Mesenchymal stem cell (in vitro differentiated cells and primary cell): Measurements from ENCODE around the gene PRKCQ.

Experiments used
- DNase-seq: peaks from one replicate; pipeline ENCODE4 v3.0.0-alpha.2; 2013
- H2AFZ ChIP-seq: one replicate; pipeline ENCODE4 v1.6.1; 2013; ENCODE audit warnings: low read depth, mild to moderate bottlenecking, control low read depth, inconsistent platforms, low read length, moderate library complexity
- H2AK5ac ChIP-seq: 2 replicates; pipeline ENCODE4 v1.6.1; 2013; ENCODE audit warnings: low read length, moderate library complexity, mild to moderate bottlenecking, inconsistent platforms; ENCODE audit not compliant: severe bottlenecking
- H2BK120ac ChIP-seq: one replicate; pipeline ENCODE4 v1.6.1; 2013; ENCODE audit warnings: low read depth, mild to moderate bottlenecking, inconsistent platforms, low read length, moderate library complexity
- H2BK12ac ChIP-seq, 2 experiments: one replicate each; pipeline ENCODE4 v1.6.1; 2013; ENCODE audit warnings: inconsistent platforms in 2 of 2, low read length in 2 of 2, mild to moderate bottlenecking in 2 of 2, moderate library complexity in 2 of 2, control low read depth in 1 of 2
- H2BK15ac ChIP-seq: one replicate; pipeline ENCODE4 v1.6.1; 2013; ENCODE audit warnings: mild to moderate bottlenecking, low read depth, inconsistent platforms; ENCODE audit not compliant: poor library complexity, severe bottlenecking
- H2BK5ac ChIP-seq: 2 replicates; pipeline ENCODE4 v1.6.1; 2013; ENCODE audit warnings: low read depth, mild to moderate bottlenecking, low read length, control low read depth, inconsistent platforms; ENCODE audit not compliant: poor library complexity, severe bottlenecking
- H3K14ac ChIP-seq, 2 experiments: one replicate each; pipeline ENCODE4 v1.6.1; 2013; ENCODE audit warnings: inconsistent platforms in 2 of 2, low read length in 2 of 2, control low read depth in 1 of 2, mild to moderate bottlenecking in 1 of 2, moderate library complexity in 1 of 2
- H3K18ac ChIP-seq, 2 experiments: one replicate each; pipeline ENCODE4 v1.6.1; 2013; ENCODE audit warnings: inconsistent platforms in 2 of 2, low read length in 2 of 2, control low read depth in 1 of 2, low read depth in 1 of 2, mild to moderate bottlenecking in 1 of 2
- H3K23ac ChIP-seq, 2 experiments: one replicate each; pipeline ENCODE4 v1.6.1; 2013; ENCODE audit warnings: inconsistent platforms in 2 of 2, low read length in 2 of 2, mild to moderate bottlenecking in 2 of 2, moderate library complexity in 2 of 2, control low read depth in 1 of 2
- H3K27ac ChIP-seq: 2 replicates; pipeline ENCODE4 v1.5.1; 2013; ENCODE audit warnings: mild to moderate bottlenecking, moderate library complexity, low read length, control low read depth, inconsistent platforms; ENCODE audit not compliant: poor library complexity, severe bottlenecking
- H3K27me3 ChIP-seq, 2 experiments: 2 replicates each; pipeline versions ENCODE4 v1.6.1 to v1.7.0; 2013; ENCODE audit warnings: low read length in 2 of 2, mild to moderate bottlenecking in 2 of 2, moderate library complexity in 2 of 2, control low read depth in 1 of 2, inconsistent platforms in 1 of 2; ENCODE audit not compliant: control insufficient read depth in 1 of 2, insufficient read depth in 1 of 2
- H3K36me3 ChIP-seq, 2 experiments: 2 replicates each; pipeline versions ENCODE4 v1.6.1 to v1.7.0; 2013; ENCODE audit warnings: low read length in 2 of 2, control low read depth in 1 of 2, inconsistent platforms in 1 of 2, low read depth in 1 of 2, mild to moderate bottlenecking in 1 of 2; ENCODE audit not compliant: insufficient read depth in 2 of 2, control insufficient read depth in 1 of 2
- H3K4ac ChIP-seq, 2 experiments: one replicate each; pipeline ENCODE4 v1.6.1; 2013; ENCODE audit warnings: inconsistent platforms in 2 of 2, low read length in 2 of 2, mild to moderate bottlenecking in 2 of 2, moderate library complexity in 2 of 2, control low read depth in 1 of 2, low read depth in 1 of 2
- H3K4me1 ChIP-seq: 2 replicates; pipeline ENCODE4 v1.6.1; 2013; ENCODE audit warnings: low read depth, low read length, control low read depth; ENCODE audit not compliant: control insufficient read depth, insufficient read depth
- H3K4me2 ChIP-seq: 2 replicates; pipeline ENCODE4 v1.6.1; 2013; ENCODE audit warnings: low read length, mild to moderate bottlenecking, inconsistent platforms; ENCODE audit not compliant: poor library complexity, severe bottlenecking
- H3K4me3 ChIP-seq, 2 experiments: 2 replicates each; pipeline versions ENCODE4 v1.5.1 to v1.7.0; 2013; ENCODE audit warnings: low read length in 2 of 2, mild to moderate bottlenecking in 2 of 2, control low read depth in 1 of 2, low read depth in 1 of 2; ENCODE audit not compliant: insufficient read depth in 1 of 2
- H3K79me1 ChIP-seq: replicated peaks from 2 replicates; pipeline ENCODE4 v1.6.1; 2013; ENCODE audit warnings: mild to moderate bottlenecking, control low read depth, low read length, inconsistent platforms; ENCODE audit not compliant: poor library complexity, severe bottlenecking
- H3K9ac ChIP-seq: 2 replicates; pipeline ENCODE4 v1.7.0; 2013; ENCODE audit warnings: mild to moderate bottlenecking, low read length, moderate library complexity
- H3K9me3 ChIP-seq: 2 replicates; pipeline ENCODE4 v1.7.0; 2013; ENCODE audit warnings: mild to moderate bottlenecking, low read length; ENCODE audit not compliant: control insufficient read depth
- H4K8ac ChIP-seq: one replicate; pipeline ENCODE4 v1.6.1; 2013; ENCODE audit warnings: inconsistent platforms, mild to moderate bottlenecking, low read length, moderate library complexity
- H4K91ac ChIP-seq: one replicate; pipeline ENCODE4 v1.6.1; 2013; ENCODE audit warnings: mild to moderate bottlenecking, low read length, inconsistent platforms
- WGBS: methylation state at CpG from one replicate; pipeline ENCODE4 v1.1.7; 2013; ENCODE audit warnings: mixed read lengths; 5-methylcytosine and 5-hydroxymethylcytosine counted together

PRKCQ gene

GRCh38 chr10:6615971-6616370, 35.9 kb upstream of the PRKCQ start:
- Histone ChIP-seq H3K18ac (no peak overlapping the region), H2BK5ac (no peak overlapping the region), H3K9me3 (no peaks in the 10 kb centered on the region), H3K4me3 (no peak overlapping the region), H2AK5ac (no peak overlapping the region), H3K4me1 (no peaks in the 10 kb centered on the region), H2BK12ac (no peak overlapping the region), H3K4me2 (no peak overlapping the region), H2BK15ac (no peak overlapping the region), H3K23ac (no peak overlapping the region), H3K4ac (no peak overlapping the region), H3K27ac (no peak overlapping the region), H3K9ac (no peak overlapping the region), H3K36me3 (no peaks in the 10 kb centered on the region), H2BK120ac (no peak overlapping the region), H3K79me1 (no peaks in the 10 kb centered on the region), H3K14ac (no peak overlapping the region), H4K91ac (no peak overlapping the region), H3K27me3 (no peaks in the 10 kb centered on the region), H2AFZ (no peak overlapping the region), H4K8ac (no peak overlapping the region)
- no peak for DNase-seq
- WGBS, result 95% methylated on average over 4 of the region's 4 CpGs

- H2BK120ac ChIP-seq, result no peak overlapping the region
- WGBS, result 73% methylated on average over 2 of the region's 2 CpGs
- no peaks in the 10 kb centered on the region for H3K9me3 ChIP-seq
- H3K4me3 ChIP-seq, result no peak overlapping the region
- H3K23ac ChIP-seq, result no peak overlapping the region
- no peaks in the 10 kb centered on the region for H3K36me3 ChIP-seq
- peaks cover 0 to 6% of the 10 kb centered on the region in 2 experiments for H3K27me3 ChIP-seq
- no peak overlapping the region for H2AK5ac ChIP-seq
- H3K4ac ChIP-seq, result no peak overlapping the region
- H2BK15ac ChIP-seq, result no peak overlapping the region
- H3K14ac ChIP-seq, result no peak overlapping the region
- no peak overlapping the region for H2AFZ ChIP-seq
- no peak overlapping the region for H4K91ac ChIP-seq
- H2BK5ac ChIP-seq, result no peak overlapping the region
- H3K9ac ChIP-seq, result no peak overlapping the region
- DNase-seq, result no peak
- H3K79me1 ChIP-seq, result no peaks in the 10 kb centered on the region
- no peak overlapping the region for H3K4me2 ChIP-seq
- H3K27ac ChIP-seq, result no peak overlapping the region
- no peak overlapping the region for H2BK12ac ChIP-seq
- no peaks in the 10 kb centered on the region for H3K4me1 ChIP-seq
- no peak overlapping the region for H3K18ac ChIP-seq
- H4K8ac ChIP-seq, result no peak overlapping the region
These were observed 32.3 kb upstream of the PRKCQ start for GRCh38 chr10:6612371-6612770.

- Histone ChIP-seq H3K9me3 (no peaks in the 10 kb centered on the region), H3K14ac (no peak overlapping the region), H3K4me2 (no peak overlapping the region), H3K79me1 (no peaks in the 10 kb centered on the region), H2BK5ac (no peak overlapping the region), H3K36me3 (no peaks in the 10 kb centered on the region), H2AK5ac (no peak overlapping the region), H2BK12ac (no peak overlapping the region), H4K91ac (no peak overlapping the region), H3K27ac (no peak overlapping the region), H2BK15ac (no peak overlapping the region), H3K9ac (no peak overlapping the region), H3K4me1 (no peaks in the 10 kb centered on the region), H2AFZ (no peak overlapping the region), H3K18ac (no peak overlapping the region), H2BK120ac (no peak overlapping the region), H3K23ac (no peak overlapping the region), H3K27me3 (peaks cover 0 to 6% of the 10 kb centered on the region in 2 experiments), H3K4me3 (no peak overlapping the region), H3K4ac (no peak overlapping the region), H4K8ac (no peak overlapping the region)
- no peak for DNase-seq
These were observed 30.6 kb upstream of the PRKCQ start for GRCh38 chr10:6610647-6611046.

- H3K23ac ChIP-seq, result no peak overlapping the region
- no peaks in the 10 kb centered on the region for H3K9me3 ChIP-seq
These were observed 29.5 kb upstream of the PRKCQ start for GRCh38 chr10:6609625-6610024.

More at GRCh38 chr10:6609625-6610024, 29.5 kb upstream of the PRKCQ start:
- H2AK5ac ChIP-seq, result no peak overlapping the region
- no peak overlapping the region for H4K91ac ChIP-seq
- no peak overlapping the region for H2BK12ac ChIP-seq
- no peak overlapping the region for H3K4me3 ChIP-seq
- no peak overlapping the region for H4K8ac ChIP-seq
- no peak overlapping the region for H3K18ac ChIP-seq
- no peak for DNase-seq
- no peaks in the 10 kb centered on the region for H3K4me1 ChIP-seq
- peaks cover 0 to 10% of the 10 kb centered on the region in 2 experiments for H3K27me3 ChIP-seq
- no peak overlapping the region for H3K9ac ChIP-seq
- no peak overlapping the region for H3K4ac ChIP-seq
- H3K14ac ChIP-seq, result no peak overlapping the region
- H3K4me2 ChIP-seq, result no peak overlapping the region
- H2AFZ ChIP-seq, result no peak overlapping the region
- H3K27ac ChIP-seq, result no peak overlapping the region
- no peak overlapping the region for H2BK5ac ChIP-seq
- H2BK15ac ChIP-seq, result no peak overlapping the region
- H3K36me3 ChIP-seq, result no peaks in the 10 kb centered on the region
- no peak overlapping the region for H2BK120ac ChIP-seq
- no peaks in the 10 kb centered on the region for H3K79me1 ChIP-seq
